ENCODE results near the gene CCDC167. TPM values are rescaled to one million over a fixed set of nuclear protein-coding genes. Genes with fewer than 3 reads are reported as not detected.

Gene CCDC167
- total and polyA plus RNA-seq, 10 donors, result 11.6 to 64.8 (median 26.3) TPM

GRCh38 chr6:37467718-37468117 is 32.0 kb downstream of the CCDC167 start:
- TF ChIP-seq POLR2A (IDR thresholded peaks at IDR 0.05), result no peak
- TF ChIP-seq CTCF (IDR thresholded peaks at IDR 0.05 in 8 of 11, conservative IDR thresholded peaks at IDR 0.05 in 3 of 11), result no peak
- no peak for TF ChIP-seq POLR2AphosphoS5 (IDR thresholded peaks at IDR 0.05)

GRCh38 chr6:37463110-37463509 is 36.6 kb downstream of the CCDC167 start:
- Histone ChIP-seq H3K27ac (no peak overlapping the region), H3K4me3 (no peak overlapping the region), H3K36me3 (peaks cover 5 to 100% (median 82%) of the 10 kb centered on the region in 6 donors), H3K9me3 (peaks cover 0 to 18% (median 11%) of the 10 kb centered on the region in 8 donors), H3K27me3 (replicated peaks in 1 of 7) (no peaks in the 10 kb centered on the region), H3K4me1 (no peaks in the 10 kb centered on the region)
- no peak for DNase-seq
- intact Hi-C loops (cut with DNase I; ENCODE audit: low total_unique reads), result no loop called here
- TF ChIP-seq POLR2AphosphoS5 (IDR thresholded peaks at IDR 0.05), result no peak
- TF ChIP-seq CTCF (IDR thresholded peaks at IDR 0.05 in 8 of 11, conservative IDR thresholded peaks at IDR 0.05 in 3 of 11), result no peak
- TF ChIP-seq POLR2A (IDR thresholded peaks at IDR 0.05), result no peak

More at GRCh38 chr6:37467718-37468117, 32.0 kb downstream of the CCDC167 start:
- no peaks in the 10 kb centered on the region for H3K4me1 ChIP-seq
- peaks cover 0 to 18% (median 12%) of the 10 kb centered on the region in 8 donors for H3K9me3 ChIP-seq
- no peak overlapping the region for H3K4me3 ChIP-seq
- H3K36me3 ChIP-seq, result peaks cover 8 to 99% (median 60%) of the 10 kb centered on the region in 6 donors
- no peaks in the 10 kb centered on the region for H3K27me3 ChIP-seq (replicated peaks in 1 of 7)
- DNase-seq, result no peak
- H3K27ac ChIP-seq, result no peak overlapping the region
- intact Hi-C loops (cut with DNase I; ENCODE audit: low total_unique reads), result no loop called here

GRCh38 chr6:37460805-37461204 is 38.9 kb downstream of the CCDC167 start:
- no peak overlapping the region for H3K4me3 ChIP-seq
- H3K4me1 ChIP-seq, result peaks cover 0 to 3% (median 0%) of the 10 kb centered on the region in 6 donors
- peaks cover 5 to 100% (median 77%) of the 10 kb centered on the region in 6 donors for H3K36me3 ChIP-seq
- H3K9me3 ChIP-seq, result no peaks in the 10 kb centered on the region
- WGBS, 5 donors, result 82 to 97% (median 83%) methylated on average over 2 of the region's 2 CpGs
- intact Hi-C loops (cut with DNase I; ENCODE audit: low total_unique reads), result no loop called here
- no peak for DNase-seq
- H3K27ac ChIP-seq, result no peak overlapping the region
- TF ChIP-seq CTCF (IDR thresholded peaks at IDR 0.05 in 8 of 11, conservative IDR thresholded peaks at IDR 0.05 in 3 of 11), result no peak
- TF ChIP-seq POLR2AphosphoS5 (IDR thresholded peaks at IDR 0.05), result no peak
- TF ChIP-seq POLR2A (IDR thresholded peaks at IDR 0.05), result no peak
- no peaks in the 10 kb centered on the region for H3K27me3 ChIP-seq (replicated peaks in 1 of 7)

GRCh38 chr6:37459981-37460800 is 39.5 kb downstream of the CCDC167 start:
- H3K9me3 ChIP-seq, result no peaks in the 10 kb centered on the region
- no peak overlapping the region for H3K4me3 ChIP-seq
- H3K27ac ChIP-seq, result no peak overlapping the region
- H3K4me1 ChIP-seq, result peaks cover 0 to 3% (median 0%) of the 10 kb centered on the region in 6 donors
- H3K27me3 ChIP-seq (replicated peaks in 1 of 7), result no peaks in the 10 kb centered on the region
- peaks cover 5 to 100% (median 80%) of the 10 kb centered on the region in 6 donors for H3K36me3 ChIP-seq
- no peak for DNase-seq
- intact Hi-C loops (cut with DNase I; ENCODE audit: low total_unique reads), result no loop called here
- WGBS, 5 donors, result 85 to 95% (median 92%) methylated on average over 5 of the region's 5 CpGs
- TF ChIP-seq POLR2AphosphoS5 (IDR thresholded peaks at IDR 0.05), result no peak
- no peak for TF ChIP-seq CTCF (IDR thresholded peaks at IDR 0.05 in 8 of 11, conservative IDR thresholded peaks at IDR 0.05 in 3 of 11)
- no peak for TF ChIP-seq POLR2A (IDR thresholded peaks at IDR 0.05)
